GM03348 (cell line): Measurements from ENCODE around the gene ZNF19.

ENCODE experiments used
- DNase-seq: peaks from one replicate; pipeline ENCODE4 v3.0.0; 2012; ENCODE audit warnings: low spot score

Gene ZNF19

GRCh38 chr16:71490361-71490760 is 1.2 kb upstream of the ZNF19 start:
- DNase-seq = no peak

- DNase-seq = peak; percentile 91
Measured at GRCh38 chr16:71484006-71484893, 4.9 kb downstream of the ZNF19 start.

DNA sequence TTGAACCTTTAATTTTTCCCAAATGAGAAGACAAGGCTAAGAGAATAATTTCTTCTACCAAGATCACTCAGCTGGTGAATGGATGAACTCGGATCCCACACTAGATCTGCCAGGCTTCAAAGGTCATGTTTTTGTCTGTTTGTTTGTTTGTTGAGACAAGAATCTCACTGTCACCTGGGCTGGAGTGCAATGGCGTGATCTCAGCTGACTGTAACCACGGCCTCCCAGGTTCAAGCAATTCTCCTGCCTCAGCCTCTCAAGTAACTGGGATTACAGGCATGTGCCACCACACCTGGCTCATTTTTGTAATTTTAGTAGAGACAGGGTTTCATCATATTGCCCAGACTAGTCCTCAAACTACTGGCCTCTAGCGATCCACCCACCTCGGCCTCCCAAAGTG is 6.6 kb downstream of the ZNF19 start:
- DNase-seq = no peak

DNA sequence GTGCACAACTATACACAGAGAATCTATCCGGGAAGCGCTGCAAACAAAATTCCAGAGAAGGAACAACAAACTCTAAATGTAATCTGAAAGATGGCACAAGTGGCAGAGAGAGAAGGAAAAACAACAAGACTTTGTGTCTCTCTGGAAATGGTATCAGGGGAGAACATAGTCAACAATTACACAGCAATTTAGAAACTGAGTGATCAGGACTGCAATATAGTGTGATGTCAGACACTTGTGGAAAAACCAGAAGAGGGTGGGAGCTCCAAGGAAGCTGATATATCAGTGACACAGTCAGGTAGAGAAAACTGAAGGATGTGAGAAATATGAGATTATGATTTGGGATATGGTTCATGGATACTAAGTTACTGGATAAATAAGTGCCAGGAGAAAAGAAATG is 8.2 kb downstream of the ZNF19 start:
- DNase-seq = no peak

DNA sequence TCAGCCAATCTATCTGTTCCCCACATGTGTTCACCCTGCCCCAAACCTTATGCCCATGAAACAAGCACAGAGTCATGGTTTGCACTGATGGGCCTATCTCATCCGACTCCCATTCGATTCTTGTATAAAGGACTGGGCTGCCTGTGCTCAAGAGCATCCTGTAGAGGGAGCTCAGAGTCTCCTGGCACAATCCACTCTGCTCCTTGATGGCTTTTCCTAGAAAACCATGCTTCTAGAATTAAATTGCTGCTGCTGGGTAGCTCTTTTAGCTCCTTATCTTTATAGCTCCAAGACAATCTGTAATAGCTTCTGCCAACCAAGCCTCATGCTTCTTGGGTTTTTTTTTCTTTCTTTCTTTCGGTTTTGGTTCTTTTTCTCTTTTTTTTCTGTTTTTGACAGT is 9.7 kb downstream of the ZNF19 start:
- DNase-seq = peak; percentile 14

DNA sequence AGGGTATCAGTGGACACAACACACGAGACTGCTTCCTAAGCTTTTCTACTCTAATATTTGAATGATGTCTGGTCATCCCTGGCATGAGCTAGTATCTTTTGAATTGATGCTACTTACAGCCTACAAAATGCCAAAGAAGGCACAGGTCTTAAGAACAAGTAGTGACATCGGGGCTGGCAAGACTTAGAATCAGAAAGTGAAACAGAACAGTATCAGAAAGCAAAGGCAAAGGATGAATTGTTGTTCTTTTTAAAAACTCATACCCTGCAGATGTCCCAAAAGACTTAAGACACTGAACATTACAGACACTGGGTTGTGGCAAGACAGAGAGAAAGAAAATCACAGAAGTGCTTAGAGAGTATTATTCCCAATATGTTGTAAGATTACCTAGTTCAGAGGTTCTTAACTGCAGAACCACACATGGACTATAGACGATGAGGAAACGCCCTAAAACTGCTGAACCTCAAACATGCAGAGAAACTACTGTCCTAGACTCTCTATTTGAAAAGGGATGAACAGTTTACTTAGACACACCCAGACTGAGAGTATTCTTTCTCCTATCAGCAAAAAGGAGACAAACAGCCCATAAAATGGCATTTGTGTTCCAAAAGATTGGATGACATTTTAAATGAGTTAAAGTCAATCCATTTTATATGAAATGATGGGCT is 12.5 kb downstream of the ZNF19 start:
- DNase-seq = no peak

DNA sequence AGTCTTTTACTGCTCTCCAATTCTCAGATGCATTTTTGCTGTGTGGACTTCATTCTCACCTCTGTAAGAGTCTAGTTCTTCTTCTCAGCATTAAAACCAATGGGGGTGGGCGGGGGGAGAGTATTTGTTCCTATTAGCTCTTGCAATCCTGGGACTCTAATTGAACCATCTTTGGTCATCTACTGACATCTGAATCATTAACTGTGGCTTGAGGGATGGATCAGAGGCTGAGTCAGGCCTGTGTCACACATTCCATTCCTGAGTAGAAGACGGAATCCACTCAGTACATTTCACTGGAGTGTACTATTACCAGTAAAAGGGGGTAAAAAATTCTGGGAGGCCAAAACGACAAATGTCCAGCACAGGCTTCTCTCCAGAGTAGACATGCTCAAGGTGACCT is 14.3 kb downstream of the ZNF19 start:
- peak; percentile 84 for DNase-seq

DNA sequence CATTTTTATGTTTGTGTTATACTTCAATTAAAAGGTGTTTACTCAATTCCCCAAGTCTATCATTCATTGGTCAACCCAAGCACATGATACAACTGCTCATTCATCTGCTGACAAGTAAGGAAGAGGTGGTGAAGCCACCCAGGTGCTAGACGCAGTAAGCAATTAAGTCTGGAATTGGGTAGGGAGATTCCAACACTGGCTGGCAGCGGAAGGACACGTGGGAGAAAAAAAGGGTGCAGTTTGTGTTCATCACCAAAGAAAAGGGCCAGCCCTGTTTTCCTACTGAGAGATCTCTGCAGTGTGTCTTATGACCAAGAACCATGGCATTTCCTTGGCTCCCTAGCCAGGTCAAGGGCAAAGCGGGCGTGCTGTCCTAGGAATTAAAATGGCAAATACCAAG is 15.2 kb downstream of the ZNF19 start:
- DNase-seq = no peak

GRCh38 chr16:71472931-71473330 is 16.2 kb downstream of the ZNF19 start:
- DNase-seq = no peak

DNA sequence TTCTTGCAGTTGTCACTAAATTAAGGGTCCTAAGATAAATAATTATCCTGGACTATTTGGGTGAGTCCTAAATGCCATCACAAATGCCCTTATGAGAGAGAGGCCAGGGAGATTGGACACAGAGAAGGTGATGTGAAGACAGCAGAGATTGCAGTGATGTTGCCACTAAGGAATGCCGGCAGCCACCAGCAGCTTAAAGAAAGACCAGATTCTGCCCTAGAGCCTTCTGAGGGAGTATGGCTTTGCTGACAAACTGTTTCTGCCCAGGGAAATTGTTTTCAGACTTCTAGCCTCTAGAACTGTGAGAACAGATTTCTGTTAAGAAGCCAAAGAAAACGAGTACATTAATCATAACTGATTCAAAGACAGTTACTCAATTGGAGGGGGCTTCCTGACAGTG is 17.1 kb downstream of the ZNF19 start:
- DNase-seq = no peak

DNA sequence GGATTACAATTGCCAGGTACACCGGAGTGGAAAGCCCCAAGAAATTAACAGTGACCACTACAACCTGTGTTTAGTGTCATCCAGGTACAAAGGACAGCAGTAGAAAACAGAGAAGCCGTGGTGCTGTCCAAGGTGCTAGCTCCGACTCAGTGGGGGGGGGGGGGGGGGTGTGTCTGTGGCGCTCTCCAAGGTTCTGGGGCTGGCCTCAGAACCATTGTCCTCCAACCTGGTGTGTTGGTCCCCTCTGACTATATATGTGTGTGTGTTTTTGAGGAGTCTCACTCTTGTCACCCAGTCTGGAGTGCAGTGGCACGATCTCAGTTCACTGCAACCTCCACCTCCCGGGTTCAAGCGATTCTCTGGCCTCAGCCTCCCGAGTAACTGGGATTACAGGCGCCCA is 21.3 kb downstream of the ZNF19 start:
- peak; percentile 81 for DNase-seq

DNA sequence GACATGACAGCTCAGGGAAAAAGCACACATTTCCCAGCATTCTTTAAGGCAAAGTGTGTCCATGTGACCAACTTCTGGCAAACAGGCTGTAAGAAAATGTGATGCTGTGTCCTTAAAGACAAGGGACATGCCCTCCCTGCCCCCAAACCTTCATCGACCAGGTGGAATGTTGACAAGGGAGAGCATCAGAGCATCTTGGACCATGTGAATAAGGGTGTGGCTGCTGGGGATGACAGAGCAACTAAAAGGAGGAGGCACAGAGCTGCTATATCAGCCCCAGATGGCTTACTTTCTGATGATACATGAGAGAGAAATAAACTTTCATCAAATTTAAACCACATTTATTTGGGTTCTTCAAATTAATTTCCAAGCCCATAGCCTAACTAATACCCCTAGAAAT is 24.9 kb downstream of the ZNF19 start:
- DNase-seq = no peak

DNA sequence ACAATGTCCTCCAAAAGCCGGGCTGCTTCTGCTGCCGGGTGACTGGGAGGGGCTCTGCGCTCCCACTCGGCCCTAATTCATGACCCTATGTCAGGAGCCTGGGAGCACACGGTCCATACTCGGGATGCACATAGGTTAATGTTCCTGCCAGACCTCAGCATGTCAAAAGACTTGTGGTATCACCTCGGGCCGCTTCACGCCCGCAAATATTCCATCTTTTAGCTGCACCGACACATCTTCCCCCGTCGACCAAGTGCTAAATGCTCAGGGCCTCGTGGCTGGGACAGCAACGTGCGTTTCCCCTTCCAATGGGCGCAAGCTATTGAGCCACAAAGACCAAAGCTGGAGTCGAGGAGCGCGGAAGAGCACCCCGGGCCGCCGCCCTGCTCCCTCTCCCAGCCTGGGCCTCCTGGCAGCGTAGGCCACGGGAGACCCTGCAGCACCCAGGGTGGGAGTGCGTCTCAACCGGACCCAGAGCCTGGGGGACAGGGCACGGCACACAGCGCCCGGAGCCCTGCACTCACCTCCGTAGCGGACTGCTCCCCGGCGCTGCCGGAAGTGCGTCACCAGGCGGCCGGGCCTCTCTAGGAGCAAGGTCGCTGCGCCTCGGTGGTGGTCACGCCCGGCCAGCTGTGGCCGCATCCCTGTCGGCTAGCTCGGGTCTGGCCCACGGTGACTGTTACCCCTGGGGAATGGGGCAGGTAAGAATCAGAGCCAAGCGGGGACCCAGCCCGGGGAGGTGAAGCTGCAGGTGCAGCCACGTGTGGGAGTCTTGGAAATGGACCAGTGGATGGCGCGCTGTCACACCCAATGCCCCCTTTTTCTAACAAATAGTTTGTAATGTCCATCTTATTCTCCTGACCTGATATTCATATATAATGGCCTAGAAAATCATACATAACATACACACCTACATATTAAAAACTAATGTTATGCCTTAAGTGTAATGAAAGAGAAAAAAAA is 27.2 kb downstream of the ZNF19 start, which contains the start of gene ZNF23:
ZNF23 (minus strand) TSS at position 562 of the 963 bp plus-strand sequence. CDS start 5,451 bp downstream, outside the sequence.
- DNase-seq = peak; percentile 95

DNA sequence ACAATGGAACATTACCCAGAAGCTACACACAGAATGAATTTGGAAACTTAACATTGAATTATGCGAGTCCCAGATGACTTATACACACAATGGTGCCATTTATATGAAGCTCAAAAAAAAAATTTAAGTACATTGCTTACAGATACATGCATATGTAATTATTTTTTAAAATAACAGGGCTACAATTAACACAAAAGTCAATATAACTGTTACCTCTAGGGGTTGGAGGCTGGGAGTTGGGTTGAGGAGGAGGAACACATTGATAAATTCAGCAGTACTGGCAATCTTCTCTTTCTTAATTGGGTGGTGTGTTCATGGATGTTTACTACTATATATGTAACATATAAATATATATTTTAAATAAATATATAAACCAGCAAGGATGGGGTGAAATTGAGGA is 28.2 kb downstream of the ZNF19 start:
- no peak for DNase-seq

GRCh38 chr16:71460236-71460635 is 28.9 kb downstream of the ZNF19 start:
- DNase-seq = peak; percentile 87

DNA sequence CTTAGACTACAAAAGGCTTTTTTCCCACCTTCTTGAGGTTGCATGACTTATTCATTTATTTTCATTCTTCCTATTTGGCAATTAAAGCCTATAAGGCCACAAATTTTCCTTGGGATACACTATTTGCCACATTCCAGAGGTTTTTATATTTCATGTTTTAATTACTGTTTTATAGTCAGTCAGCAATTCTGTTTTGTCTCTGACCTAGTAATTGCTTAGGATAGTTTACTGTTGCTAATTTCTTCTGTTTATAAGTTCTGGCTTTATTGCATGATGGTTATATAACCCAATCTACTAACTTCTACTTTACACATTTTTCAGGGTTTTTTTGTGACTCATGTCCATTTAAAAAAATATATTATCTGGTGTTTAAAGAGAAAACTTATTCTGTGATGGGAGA is 29.6 kb downstream of the ZNF19 start:
- no peak for DNase-seq

- DNase-seq = no peak
Measured at GRCh38 chr16:71456801-71457200, 32.3 kb downstream of the ZNF19 start.

DNA sequence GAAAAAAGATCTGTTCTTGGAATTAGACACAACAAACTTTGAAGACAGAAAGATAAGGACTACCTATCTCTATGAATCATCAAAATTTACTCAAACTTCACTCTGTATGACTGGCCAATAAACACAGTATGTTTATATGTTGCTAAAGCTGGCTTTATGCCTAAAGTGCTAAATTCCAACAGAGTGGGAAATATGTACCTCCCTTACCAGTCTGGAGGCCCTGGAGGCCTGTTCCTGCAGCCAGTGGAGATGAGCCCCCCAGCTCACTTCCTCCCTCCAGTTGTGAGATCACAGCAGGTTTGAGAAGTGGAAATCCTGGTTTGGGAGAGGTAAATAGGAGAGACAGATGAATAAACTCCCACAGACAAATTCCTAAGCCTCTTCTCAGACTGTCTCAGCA is 36.1 kb downstream of the ZNF19 start:
- DNase-seq = no peak

DNA sequence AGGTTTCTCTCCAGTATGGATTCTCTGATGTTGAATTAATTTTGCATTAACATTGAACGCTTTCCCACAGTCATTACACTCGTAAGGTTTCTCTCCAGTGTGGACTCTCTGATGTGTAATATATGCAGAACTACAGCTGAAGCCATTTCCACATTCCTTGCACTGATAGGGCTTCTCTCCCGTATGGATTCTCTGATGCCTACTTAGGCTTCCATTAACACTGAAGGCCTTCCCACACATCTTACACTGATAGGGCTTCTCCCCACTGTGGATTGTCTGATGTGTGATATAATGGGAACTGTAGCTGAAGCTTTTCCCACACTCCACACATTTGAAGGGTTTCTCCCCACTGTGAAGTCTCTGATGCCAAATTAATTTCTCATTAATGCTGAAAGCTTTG is 40.1 kb downstream of the ZNF19 start:
- DNase-seq = no peak

- no peak for DNase-seq
Measured at GRCh38 chr16:71448274-71448866, 40.8 kb downstream of the ZNF19 start.

DNA sequence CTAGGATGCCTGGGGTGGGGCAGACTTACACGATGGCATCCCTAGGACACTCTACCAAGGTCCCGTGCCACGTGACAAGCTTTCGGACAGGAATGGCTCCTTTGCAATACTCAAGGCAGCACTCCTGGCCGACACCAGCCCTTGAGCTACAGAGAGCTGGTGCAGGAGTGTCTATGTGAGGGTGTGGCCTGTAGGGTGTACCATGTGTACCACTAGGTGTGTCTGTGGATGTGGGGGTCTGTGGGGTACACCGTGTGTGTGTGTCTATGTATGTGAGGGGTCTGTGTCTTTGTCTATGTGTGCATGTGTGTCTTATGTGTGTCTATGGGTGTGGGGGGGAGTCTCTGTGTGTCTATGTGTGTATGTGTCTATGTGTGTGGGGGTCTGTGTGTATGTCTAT is 45.4 kb downstream of the ZNF19 start:
- DNase-seq = no peak

DNA sequence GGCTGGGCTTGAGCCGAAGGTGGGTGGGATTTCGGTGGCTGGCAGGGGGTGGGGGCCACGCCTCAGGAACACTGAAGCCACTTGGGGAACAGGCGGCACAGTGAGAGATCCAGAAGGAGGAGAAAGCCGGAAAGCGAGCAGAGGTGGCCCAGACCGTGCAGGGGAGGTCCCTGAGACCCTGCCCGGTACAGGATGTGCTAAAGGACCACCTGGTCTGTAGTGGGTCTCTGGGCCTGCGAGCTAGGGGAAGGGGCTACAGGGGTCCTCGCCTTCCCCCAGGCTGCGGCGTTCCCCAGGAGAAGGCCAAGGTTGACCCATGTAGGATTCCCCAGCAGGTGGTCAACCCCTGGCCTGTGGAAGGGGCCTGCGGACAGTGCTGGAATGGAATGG is 47.1 kb downstream of the ZNF19 start, which contains the start of gene TLE7:
TLE7 (minus strand) TSS at position 4 of the 390 bp plus-strand sequence. CDS start 8,730 bp downstream, outside the sequence.
- no peak for DNase-seq
